Adrenal gland (tissue), 5 donors: ENCODE measurements around the gene SRPRB.

Experiments
- POLR2A ChIP-seq, 2 donors: fragments of 450-650 bp; IDR thresholded peaks; one replicate each; pipeline ENCODE4 v1.6.1; 2017; ENCODE audit warnings: antibody characterized with exemption in 2 of 2, mild to moderate bottlenecking in 2 of 2, moderate library complexity in 1 of 2
- TF ChIP-seq, protein P1 (sequence below), 6 experiments: fragments of 450-650 bp in 4 of 6; fragments of 200-600 bp in 2 of 6; sonication (generic) in 1 of 6; IDR thresholded peaks; 1 replicate in 5 of 6; 2 replicates in 1 of 6; pipeline versions ENCODE4 v1.5.1 to v1.8.0; 2016 to 2021; ENCODE audit warnings: antibody characterized with exemption in 6 of 6, mild to moderate bottlenecking in 2 of 6, moderate library complexity in 1 of 6
- donor health status: DM: no; HTN: no; CAD: no.

GRCh38 chr3:133788024-133788423 is 17.6 kb upstream of the SRPRB start:
- TF ChIP-seq POLR2A (IDR thresholded peaks at IDR 0.05): no peak
- TF ChIP-seq, protein P1, sequence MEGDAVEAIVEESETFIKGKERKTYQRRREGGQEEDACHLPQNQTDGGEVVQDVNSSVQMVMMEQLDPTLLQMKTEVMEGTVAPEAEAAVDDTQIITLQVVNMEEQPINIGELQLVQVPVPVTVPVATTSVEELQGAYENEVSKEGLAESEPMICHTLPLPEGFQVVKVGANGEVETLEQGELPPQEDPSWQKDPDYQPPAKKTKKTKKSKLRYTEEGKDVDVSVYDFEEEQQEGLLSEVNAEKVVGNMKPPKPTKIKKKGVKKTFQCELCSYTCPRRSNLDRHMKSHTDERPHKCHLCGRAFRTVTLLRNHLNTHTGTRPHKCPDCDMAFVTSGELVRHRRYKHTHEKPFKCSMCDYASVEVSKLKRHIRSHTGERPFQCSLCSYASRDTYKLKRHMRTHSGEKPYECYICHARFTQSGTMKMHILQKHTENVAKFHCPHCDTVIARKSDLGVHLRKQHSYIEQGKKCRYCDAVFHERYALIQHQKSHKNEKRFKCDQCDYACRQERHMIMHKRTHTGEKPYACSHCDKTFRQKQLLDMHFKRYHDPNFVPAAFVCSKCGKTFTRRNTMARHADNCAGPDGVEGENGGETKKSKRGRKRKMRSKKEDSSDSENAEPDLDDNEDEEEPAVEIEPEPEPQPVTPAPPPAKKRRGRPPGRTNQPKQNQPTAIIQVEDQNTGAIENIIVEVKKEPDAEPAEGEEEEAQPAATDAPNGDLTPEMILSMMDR (IDR thresholded peaks at IDR 0.05): no peak
